Measurements from ENCODE around the gene CYB5R4. TPM values are rescaled to one million over a fixed set of nuclear protein-coding genes. Genes with fewer than 3 reads are reported as not detected.

The CYB5R4 gene
- total RNA-seq, 1 experiment from 2014 or later: 17.5 TPM

GRCh38 chr6:83970582-83970981, 111.1 kb downstream of the CYB5R4 start:
- Histone ChIP-seq H3K4me1 (ENCODE audit: insufficient read depth, low read length) (no peaks in the 10 kb centered on the region; the same call in 1 of the 2 replicates), H3T11ph (ENCODE audit: low read length) (no peak overlapping the region), H3K9ac (ENCODE audit: extremely low read depth, insufficient read length, low read length) (no peak overlapping the region), H3K79me1 (ENCODE audit: insufficient read depth, low read depth, low read length, poor library complexity, severe bottlenecking) (no peaks in the 10 kb centered on the region), H2AK5ac (ENCODE audit: insufficient read length, low read length) (no peak overlapping the region), H2BK12ac (ENCODE audit: insufficient read length, low read depth, low read length) (no peak overlapping the region), H3K18ac (ENCODE audit: insufficient read length, low read depth, low read length) (no peak overlapping the region), H3K23me2 (ENCODE audit: insufficient read length, low read depth, low read length, poor library complexity, severe bottlenecking) (no peaks in the 10 kb centered on the region), H4K8ac (replicated peaks; ENCODE audit: insufficient read length, low read depth, low read length) (no peak overlapping the region), H3K56ac (ENCODE audit: insufficient read length, low read depth, low read length) (no peak overlapping the region), H2BK5ac (ENCODE audit: insufficient read length, low read length) (no peak overlapping the region), H3K14ac (ENCODE audit: insufficient read depth, low read length) (no peak overlapping the region), H2BK20ac (ENCODE audit: low read depth, low read length, poor library complexity, severe bottlenecking) (no peak overlapping the region), H3K79me2 (ENCODE audit: insufficient read depth, low read length) (no peaks in the 10 kb centered on the region), H3K23ac (ENCODE audit: insufficient read length, low read depth, low read length) (no peak overlapping the region), H3K4me2 (ENCODE audit: insufficient read depth, insufficient read length, low read length) (no peak overlapping the region), H3K27ac (ENCODE audit: insufficient read length, low read depth, low read length) (no peak overlapping the region), H3K27me3 (ENCODE audit: insufficient read depth, low read length) (no peaks in the 10 kb centered on the region), H2BK15ac (ENCODE audit: low read depth, low read length) (no peak overlapping the region), H2BK120ac (ENCODE audit: low read depth, low read length, poor library complexity, severe bottlenecking) (no peak overlapping the region), H3K4ac (ENCODE audit: low read depth, low read length) (no peak overlapping the region), H4K91ac (ENCODE audit: insufficient read length, low read depth, low read length) (no peak overlapping the region), H4K20me1 (ENCODE audit: control insufficient read depth, insufficient read depth, insufficient read length) (no peaks in the 10 kb centered on the region), H2AFZ (ENCODE audit: low read length) (no peak overlapping the region), H4K5ac (ENCODE audit: insufficient read length, low read depth, low read length) (no peak overlapping the region), H3K9me3 (ENCODE audit: control insufficient read depth, low read depth, low read length) (no peaks in the 10 kb centered on the region)
- H3K36me3 Mint-ChIP-seq (ENCODE audit: insufficient read depth in 1 of 3, low read depth in 3 of 3): peaks cover 48 to 72% (median 64%) of the 10 kb centered on the region in 3 experiments
- H3K4me3 Mint-ChIP-seq: no peak overlapping the region
- DNase-seq: no peak
- peaks cover 62 to 68% of the 10 kb centered on the region in 2 experiments for H3K9me3 Mint-ChIP-seq
- no peak overlapping the region for H3K27ac Mint-ChIP-seq
- H3K4me1 Mint-ChIP-seq: peaks cover 26 to 27% of the 10 kb centered on the region in 2 experiments
- TF ChIP-seq CTCF (conservative IDR thresholded peaks at IDR 0.05): no peak
- no peaks in the 10 kb centered on the region for H3K27me3 Mint-ChIP-seq (ENCODE audit: low read depth)

Measured in H9 (cell line).